Stimulated activated CD4-positive, alpha-beta T cell treated with anti-CD3 and anti-CD28 coated beads, TNF-alpha, amount 100 ng/mL, for 4 hours (primary cell): ENCODE results near the gene AVEN.
"Not testable (repeated sequence)": the region's sequence is repeated elsewhere in the genome, so short reads cannot be mapped to it uniquely, and the experiment has no call there.

Source experiments
- DNase-seq, 3 experiments: peaks; one replicate each; pipeline ENCODE4 v3.0.0-alpha.2; 2020; ENCODE audit warnings: low read depth in 3 of 3

AVEN gene, protein sequence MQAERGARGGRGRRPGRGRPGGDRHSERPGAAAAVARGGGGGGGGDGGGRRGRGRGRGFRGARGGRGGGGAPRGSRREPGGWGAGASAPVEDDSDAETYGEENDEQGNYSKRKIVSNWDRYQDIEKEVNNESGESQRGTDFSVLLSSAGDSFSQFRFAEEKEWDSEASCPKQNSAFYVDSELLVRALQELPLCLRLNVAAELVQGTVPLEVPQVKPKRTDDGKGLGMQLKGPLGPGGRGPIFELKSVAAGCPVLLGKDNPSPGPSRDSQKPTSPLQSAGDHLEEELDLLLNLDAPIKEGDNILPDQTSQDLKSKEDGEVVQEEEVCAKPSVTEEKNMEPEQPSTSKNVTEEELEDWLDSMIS

DNA sequence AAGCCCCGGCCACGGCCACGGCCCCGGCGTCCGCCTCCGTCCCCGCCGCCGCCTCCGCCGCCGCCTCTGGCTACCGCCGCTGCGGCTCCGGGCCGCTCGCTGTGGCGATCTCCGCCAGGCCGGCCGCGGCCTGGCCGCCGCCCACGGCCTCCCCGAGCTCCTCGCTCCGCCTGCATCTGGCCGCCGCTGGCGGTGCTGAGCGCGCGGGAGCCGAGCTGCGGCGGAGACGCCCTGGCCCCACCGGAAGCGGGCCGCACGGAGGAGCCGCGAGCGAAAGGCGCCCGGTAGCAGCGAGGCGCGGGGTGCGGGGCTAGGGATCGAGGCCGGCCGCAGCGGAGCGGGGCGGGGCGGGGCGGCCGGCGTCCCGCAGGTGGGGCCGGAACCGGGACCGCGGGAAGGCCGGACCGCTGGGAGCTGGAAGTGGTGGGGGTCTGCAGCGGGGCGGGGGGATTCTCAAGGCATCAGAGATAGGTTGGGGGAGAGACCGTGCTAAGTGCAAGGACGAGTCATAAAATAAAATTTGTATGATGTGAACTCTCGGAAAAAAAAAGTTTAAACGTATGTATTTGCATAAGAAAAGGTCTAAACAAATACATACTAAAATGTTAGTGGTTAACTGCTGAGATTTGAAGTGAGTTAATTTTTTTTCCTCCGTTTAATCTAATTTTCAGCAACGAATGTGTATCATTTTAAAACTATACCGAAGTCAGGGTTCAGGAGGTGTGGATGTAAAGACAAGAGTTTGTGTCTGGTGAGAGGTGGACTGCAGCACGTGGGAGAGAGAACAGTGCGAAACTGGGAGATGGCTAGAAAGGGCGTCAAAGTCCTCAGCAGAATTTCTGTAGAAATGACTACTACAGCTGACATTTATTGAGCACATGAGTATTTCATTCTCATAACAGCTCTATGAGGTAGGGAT lies at the start of gene AVEN:
Gene AVEN, minus strand, starts transcription at position 334 of the 919 bp plus-strand sequence. Its CDS starts 158 bp downstream, at position 176.
- DNase-seq: peak; percentile 23 to 63 (median 44)

DNA sequence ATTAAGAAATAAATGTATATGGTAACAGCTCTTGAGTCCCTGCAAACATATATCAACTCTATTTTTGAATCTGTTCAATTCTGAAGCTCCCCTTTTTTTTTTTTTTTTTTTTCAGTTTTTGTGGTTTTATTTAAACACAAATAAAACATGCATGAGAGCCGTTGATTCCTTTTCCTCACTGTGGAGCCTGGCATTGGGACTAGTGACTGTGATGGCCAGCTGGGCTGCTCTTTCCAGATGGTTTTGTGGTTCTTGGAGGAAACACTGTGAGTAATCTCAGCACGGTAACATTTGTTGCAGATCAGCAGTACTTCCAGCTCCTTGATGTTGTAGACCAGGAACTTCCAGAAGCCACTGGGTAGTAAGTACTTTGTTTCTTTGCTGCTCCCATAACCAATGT lies 46.7 kb upstream of the AVEN start:
- DNase-seq: no peak

DNA sequence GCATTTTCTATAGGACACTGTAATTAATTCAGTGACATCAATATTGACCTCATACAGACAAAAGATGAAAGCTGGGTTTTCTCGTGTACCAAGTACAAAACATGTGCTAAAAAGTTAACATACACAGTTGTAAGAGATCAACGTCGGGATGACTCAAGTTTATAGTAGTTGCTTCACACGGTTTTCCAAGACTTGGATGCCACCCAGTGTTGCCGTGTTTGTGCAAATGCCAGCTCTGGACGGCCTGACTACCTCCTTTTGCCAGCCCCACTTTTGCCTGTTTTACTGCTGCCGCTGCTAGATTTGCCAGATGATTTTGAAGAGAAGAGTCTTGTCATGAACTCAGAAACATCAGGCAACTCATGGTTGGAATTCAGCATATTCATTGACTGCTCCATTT lies 45.1 kb upstream of the AVEN start:
- DNase-seq: no peak

DNA sequence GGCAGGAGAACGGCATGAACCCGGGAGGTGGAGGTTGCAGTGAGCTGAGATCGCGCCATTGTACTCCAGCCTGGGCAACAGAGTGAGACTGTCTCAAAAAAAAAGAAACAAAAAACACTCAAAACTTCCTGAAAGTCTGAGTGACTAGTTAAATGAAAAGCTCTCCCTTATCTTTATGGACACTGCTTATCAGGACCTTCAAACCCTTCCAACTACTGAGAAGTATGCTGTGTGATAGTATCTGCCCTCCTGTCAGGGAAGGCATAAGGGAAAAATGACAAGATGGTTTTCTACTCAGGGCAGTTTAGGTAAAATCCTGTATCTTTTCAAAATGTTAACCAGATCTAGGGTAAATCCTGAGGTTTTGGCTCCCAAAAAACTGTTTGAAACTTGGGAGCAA lies 40.9 kb upstream of the AVEN start:
- DNase-seq: no peak

DNA sequence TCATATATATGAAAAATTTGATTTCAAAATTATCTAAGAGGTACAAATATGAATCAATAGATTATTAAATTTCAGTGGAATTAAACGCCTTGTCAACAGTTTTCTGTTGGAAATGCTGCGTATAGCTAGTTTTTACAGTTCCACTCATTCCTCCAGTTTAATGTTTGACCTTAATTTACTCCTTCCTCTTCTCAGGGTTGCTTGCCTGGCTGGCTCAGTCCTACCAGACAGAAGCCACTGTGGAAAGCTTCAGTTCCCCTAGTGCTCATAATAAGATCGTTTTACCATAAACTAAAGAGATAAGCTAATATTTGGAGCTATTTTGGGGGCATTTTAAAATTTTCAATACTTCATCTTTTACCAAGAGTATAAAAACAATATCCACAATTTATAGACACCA lies 39.9 kb upstream of the AVEN start:
- DNase-seq: no peak

DNA sequence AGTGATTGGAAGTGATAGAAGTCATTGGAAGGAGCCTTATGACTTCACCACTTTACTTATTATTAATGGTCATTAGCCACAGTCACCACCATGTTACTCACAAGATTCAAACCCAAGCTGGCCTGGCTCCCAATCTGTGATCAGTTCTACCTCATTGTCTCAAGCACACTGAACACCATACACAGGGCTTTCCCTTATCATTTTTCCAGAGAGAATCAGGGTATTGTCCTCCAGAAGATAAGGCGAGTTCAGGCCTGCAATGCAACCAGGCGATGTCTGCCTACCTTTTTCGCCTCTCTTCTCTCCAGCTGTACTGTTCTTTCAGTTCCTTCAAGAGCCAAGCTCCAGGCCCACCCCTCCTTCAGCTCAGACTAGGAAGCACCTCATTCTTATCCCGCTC lies 37.8 kb upstream of the AVEN start:
- DNase-seq: no peak

DNA sequence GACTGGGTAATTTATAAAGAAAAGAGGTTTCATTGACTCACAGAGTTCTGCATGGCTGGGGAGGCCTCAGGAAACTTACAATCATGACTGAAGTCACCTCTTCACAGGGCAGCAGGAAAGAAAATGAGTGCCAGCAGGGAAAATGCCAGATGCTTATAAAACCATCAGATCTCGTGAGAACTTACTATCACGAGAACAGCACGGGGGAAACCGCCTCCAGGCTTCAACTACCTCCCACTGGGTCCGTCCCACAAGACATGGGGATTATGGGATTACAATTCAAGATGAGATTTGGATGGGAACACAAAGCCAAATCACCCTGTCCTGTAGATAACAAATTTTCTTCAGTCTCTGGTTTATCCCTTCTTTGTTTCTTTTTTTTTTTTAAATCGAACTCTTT lies 31.0 kb upstream of the AVEN start:
- DNase-seq: no peak

DNA sequence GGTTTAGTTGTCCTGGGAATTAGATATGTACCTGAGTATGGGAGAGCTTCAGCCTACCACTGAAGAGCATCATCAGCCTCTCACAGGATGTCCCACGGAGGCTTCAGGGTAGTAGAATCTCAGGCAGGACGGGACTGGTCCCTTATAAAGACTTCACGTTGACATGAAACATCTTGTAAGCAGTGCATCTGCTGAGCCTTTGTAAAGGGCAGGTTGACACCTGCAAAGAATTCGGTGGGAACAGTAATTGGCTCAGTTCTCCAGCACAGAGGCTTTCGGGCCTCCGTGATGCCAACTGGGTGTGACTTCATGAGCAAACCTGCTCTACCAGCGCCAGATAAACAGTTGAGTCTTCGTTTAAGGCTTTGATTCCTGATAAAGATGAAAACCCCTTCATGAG lies 26.9 kb upstream of the AVEN start:
- no peak for DNase-seq

DNA sequence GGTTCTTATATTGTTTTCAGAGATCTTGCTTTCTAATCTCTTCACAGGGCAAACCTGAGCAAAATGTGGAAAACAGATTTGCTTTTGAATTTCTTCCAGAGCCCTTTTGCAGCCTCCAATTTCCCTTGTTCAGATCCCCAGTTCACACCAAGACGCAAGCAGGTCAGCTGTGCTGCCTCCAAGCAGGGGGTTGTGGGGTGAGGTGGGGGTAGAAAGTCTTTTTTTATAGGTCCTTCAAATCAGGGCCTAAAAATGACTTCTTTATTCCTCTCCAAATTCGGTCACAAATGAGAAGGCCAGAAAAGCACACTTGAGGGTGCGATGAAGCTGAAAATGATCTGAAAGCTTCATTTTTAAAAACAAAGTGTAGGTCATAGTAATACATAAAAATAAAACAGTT lies 26.3 kb upstream of the AVEN start:
- DNase-seq: no peak

DNA sequence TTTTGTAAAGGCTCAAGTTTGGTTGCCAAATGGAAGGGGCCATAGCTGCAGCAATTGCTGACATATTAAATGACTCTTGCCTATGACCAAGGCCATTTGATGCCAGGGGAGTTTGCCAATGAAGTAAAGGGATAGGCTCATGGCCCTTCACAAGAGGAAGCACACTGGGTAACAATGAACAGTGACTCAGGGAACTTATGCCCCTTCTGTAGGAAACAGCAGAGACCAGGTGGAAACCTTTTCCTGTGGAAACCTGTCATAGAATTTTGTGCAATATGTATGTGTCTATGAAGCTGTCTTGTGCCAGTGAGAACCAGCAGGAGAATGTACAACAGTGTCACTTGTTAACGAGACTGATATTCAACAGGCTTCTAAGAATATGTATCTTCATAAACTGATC lies 25.4 kb upstream of the AVEN start:
- no peak for DNase-seq

DNA sequence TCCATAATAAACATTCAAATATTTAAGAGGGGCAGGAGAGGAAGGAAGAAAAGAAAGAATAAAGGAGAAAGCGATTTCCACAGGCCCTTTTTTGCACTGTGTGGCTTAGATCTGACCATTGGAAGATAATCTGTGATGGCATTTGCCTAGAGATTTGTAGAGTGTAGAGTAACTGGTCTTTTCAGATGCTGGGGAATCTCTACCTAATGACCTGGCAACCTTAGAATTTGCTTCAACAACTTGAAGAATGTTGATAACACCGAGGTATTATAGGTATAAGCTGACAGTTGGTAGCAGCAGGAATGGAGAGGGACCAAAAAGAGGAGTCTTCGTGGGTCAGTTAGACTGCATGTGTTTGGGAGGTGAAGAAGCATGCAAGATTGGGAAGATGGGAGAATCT lies 20.9 kb upstream of the AVEN start:
- DNase-seq: no peak

DNA sequence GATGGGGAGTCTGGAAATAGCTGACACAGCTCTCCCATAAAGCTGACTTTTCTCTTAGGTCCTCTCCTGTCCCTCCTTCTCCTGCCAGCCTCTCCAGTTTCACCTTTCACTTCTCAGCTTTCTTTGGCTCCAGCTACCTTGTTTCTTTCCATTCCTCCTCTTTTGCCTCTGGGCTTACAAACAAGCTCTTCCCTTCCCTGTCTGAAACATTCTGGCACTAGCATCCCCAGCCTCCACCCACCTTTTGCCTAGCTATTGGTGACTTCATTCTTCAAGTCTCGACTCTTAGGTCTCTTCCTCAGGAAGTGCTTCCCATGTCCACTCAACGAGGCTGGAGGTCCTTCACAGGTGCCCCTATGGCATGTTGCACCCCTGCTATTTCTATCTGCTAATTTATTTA lies 20.5 kb upstream of the AVEN start:
- no peak for DNase-seq

DNA sequence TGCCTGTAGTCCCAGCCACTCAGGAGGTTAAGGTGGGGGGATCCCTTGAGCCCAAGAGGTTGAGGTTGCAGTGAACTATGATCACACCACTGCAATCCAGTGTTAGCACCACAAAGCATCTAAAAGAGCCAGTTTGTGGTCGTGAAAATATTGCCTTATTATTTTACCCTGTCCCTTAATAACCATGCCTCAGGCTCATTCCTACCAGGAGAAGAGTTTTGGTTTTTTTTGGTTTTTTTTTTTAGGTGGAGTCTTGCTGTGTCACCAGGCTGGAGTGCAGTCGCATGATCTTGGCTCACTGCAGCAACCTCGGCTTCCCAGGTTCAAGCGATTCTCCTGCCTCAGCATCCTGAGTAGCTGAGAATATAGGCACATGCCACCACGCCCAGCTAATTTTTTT lies 17.9 kb upstream of the AVEN start:
- DNase-seq: no peak

DNA sequence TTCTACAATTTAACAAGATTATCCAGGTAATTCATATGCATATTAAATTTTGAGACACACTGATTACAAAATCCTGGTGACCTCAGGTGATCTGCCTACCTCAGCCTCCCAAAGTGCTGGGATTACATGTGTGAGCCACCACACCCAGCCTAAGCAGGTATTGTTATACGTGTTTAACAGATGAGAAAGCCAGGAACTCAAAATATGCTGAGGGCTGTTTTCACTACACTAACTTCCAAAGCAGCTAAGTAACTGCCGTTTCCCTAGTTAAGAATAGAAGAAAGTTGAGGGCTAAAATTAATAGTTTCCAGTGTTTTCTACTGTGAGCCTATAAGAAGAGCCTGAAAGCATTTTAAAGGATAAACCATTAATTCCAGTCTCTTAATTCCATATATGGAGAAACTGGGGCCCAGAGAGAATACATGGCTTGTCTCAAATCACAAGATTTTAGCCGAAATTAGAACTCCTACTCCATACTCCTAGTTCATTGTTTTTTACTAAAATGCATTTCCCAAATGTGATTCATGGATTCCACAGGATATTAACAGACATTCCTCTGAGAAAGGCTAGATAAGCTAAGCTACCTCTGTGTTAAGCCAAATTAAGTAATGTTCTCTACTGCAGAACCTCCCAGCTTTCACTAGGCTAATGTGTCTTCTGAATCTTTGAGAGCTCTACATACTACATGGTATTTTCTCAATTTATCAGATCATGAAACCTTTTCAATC lies 17.0 kb upstream of the AVEN start:
- no peak for DNase-seq

DNA sequence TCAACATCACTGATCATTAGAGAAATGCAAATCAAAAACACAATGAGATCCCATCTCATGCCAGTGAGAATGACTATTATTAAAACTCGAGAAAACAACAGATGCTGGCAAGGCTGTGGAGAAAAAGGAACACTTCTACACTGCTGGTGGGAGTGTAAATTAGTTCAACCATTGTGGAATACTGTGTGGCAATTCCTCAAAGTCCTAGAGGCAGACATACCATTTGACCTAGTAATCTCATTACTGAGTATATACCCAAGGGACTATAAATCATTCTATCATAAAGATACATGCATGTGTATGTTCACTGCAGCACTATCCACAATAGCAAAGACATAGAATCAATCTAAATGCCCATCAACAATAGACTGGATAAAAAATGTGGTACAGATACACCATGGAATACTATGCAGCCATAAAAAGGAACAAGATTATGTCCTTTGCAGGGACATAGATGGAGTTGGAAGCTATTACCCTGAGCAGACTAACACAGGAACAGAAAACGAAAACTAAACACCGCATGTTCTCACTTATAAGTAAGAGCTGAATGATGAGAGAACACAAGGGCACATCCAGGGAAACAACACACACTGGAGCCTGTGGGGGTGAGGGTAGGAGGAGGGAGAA lies 15.2 kb upstream of the AVEN start:
- DNase-seq: no peak

DNA sequence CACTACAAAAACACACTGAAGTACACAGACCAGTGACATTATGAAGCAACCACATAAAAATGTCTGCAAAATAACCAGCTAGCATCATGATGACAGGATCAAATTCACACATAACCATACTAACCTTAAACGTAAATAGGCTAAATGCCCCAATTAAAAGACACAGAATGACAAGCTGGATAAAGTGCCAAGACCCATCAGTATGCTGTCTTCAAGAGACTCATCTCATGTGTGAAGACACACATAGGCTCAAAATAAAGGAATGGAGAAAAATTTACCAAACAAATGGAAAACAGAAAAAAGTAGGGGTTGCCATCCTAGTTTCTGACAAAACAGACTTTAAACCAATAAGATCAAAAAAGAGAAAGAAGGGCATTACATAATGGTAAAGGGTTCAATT lies 11.4 kb upstream of the AVEN start:
- DNase-seq: not testable (repeated sequence)

DNA sequence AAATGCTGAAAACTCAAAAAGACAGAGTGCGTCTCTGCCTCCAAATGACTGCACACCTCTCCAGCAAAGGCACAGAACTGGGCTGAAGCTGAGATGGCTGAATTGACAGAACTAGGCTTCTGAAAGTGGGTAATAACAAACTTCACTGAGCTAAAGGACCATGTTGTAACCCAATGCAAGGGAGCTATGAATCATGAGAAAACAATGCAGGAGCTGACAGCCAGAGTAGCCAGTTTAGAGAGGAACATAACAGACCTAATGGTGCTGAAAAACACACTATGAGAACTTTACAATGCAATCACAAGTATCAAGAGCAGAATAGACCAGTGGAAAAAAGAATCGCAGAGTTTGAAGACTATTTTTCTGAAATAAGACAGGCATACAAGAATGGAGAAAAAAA lies 10.1 kb upstream of the AVEN start:
- no peak for DNase-seq

DNA sequence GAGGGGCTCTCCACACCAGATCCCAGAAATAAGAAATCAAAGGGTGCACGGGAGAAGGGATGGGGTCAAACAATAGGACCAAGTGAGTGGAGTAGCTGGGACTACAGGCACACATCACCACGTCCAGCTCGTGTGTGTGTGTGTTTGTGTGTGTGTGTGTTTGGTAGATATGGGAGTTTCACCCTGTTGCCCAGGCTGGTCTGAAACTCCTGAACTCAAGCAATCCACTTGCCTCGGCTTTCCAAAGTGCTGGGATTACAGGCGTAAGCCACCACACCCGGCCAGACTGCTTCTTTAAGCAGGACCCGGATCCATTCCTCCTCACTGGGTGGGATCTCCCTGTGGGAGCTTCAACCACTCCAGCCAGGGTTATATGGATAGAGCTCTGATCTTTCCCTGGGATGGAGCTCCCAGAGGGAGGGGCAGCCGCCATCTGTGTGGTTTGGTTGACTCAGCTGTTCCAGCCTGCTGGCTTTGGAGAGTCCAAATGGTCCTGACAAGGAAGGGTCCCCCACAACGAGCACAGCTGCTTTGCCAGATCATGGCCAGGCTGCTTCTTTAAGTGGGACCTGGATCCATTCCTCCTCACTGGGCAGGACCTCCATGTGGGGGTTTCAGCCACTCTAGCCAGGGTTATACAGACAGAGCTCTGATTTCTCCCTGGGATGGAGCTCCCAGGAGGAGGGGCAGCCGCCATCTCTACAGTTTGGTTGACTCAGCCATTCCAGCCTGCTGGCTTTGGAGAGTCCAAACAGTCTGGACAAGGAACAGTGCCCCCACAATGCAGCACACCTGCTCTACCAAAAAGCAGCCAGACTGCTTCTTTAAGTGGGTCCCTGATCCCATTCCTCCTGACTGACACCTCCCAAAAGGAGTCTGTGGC lies 9.1 kb upstream of the AVEN start:
- no peak for DNase-seq

DNA sequence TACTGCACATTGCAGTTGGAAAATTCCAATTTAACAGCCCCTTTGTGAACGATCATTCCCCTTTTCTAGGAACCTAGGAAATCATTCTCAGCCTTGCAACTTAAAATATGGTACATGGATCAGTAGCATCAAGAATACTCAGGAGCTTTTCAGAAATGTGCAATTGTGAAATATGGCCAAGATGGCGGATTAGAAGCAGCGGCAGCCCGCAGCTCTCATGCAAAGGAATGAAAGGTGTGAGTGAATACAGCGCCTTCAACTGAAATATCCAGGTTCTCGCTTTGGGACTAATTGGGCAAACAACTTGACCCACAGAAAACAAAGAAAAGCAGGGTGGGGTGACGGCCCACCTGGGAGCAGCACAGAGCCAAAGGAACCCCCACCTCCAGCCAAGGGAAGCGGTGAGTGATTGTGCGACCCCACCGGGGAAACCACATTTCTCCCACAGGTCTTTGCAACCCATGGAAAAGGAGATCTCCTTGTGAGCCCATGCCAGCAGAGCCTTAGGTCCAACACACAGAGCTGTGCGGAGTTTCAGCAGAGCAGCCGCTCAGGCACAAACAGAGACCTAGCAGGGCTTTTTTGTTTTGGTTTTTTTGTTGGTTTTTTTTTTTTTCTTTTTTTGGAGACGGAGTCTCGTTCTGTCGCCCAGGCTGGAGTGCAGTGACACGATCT lies 7.6 kb upstream of the AVEN start:
- no peak for DNase-seq

DNA sequence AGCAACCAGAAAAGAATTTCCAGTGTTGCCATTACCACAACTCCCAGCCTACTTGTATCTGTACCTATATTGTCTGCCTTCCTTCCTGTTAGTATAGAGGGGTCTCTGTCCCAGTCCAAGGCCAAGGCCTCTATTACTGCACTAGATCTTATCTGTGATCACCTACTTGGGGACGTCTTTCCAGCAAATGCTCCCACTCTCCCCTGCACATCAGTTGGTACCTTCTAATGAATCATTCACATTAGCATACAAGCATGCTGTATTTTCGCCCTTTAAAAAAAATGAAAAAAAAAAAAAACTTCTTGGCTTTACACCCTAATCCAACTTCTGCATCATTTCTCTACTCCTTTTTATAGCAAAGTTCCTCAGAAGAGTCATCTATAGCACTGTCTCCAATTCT lies 4.8 kb upstream of the AVEN start:
- no peak for DNase-seq
